ENCODE measurements around the gene GTF3C1. TPM values are rescaled to one million over a fixed set of nuclear protein-coding genes. Genes with fewer than 3 reads are reported as not detected.
"Not testable (repeated sequence)": the region's sequence is repeated elsewhere in the genome, so short reads cannot be mapped to it uniquely, and the experiment has no call there.

The GTF3C1 gene
- total and polyA plus RNA-seq, 12 donors: 51.0 to 225 (median 84.3) TPM

- Histone ChIP-seq H3K4me3 (no peak overlapping the region), H3K4me1 (replicated peaks in 1 of 2) (peaks cover 0 to 7% of the 10 kb centered on the region in 2 donors), H3K36me3 (replicated peaks in 1 of 2) (no peaks in the 10 kb centered on the region), H3K9me3 (replicated peaks in 1 of 3) (no peaks in the 10 kb centered on the region), H3K27ac (no peak overlapping the region), H3K27me3 (no peaks in the 10 kb centered on the region)
- intact Hi-C loops (cut with DNase I): no loop called here
- TF ChIP-seq CTCF (IDR thresholded peaks at IDR 0.05): no peak
- TF ChIP-seq POLR2A (IDR thresholded peaks at IDR 0.05): no peak
- 91 to 95% (median 92%) methylated on average over 7 to 8 of the region's 8 CpGs for WGBS, 4 donors
- no peak for DNase-seq
These were observed 22.0 kb upstream of the GTF3C1 start for GRCh38 chr16:27571433-27572326.

DNA sequence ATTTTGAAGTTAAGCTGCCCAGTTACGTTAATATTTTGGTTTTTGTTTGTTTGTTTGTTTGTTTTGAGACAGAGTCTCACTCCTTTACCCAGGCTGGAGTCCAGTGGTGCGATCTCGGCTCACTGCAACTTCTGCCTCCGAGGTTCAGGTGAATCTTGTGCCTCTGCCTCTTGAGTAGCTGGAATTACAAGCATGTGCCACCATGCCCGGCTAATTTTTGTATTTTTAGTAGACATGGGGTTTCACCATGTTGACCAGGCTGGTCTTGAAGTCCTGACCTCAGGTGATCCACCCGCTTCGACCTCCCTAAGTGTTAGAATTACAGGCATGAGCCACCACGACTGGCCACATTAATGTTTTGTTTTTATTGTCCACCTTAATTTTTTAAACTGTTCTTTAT lies 21.3 kb upstream of the GTF3C1 start:
- H3K27ac ChIP-seq; H3K27me3 ChIP-seq; H3K9me3 ChIP-seq (replicated peaks in 1 of 3); intact Hi-C loops (cut with DNase I); H3K4me3 ChIP-seq; H3K4me1 ChIP-seq (replicated peaks in 1 of 2); H3K36me3 ChIP-seq (replicated peaks in 1 of 2); DNase-seq: not testable (repeated sequence)
- WGBS, 4 donors: 92 to 95% (median 95%) methylated on average over 8 of the region's 8 CpGs

DNA sequence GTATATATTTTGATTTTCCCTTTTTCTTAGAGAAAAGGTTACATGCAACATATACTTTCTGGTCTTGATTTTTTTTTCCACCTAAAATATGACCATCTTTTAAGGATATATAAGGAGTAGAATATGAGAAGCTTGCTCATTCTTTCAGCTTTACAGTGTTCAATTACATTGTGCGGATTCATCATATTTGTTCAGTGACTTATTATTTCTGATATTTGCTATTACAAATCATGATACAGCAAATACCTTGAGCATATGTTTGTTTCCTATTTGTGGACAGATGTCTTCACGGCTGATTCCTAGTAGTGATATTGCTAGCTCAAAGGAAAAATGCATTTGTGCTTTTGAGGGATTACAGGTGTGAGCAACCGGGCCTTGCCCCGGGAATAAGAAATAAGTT lies 18.4 kb upstream of the GTF3C1 start:
- H3K4me3 ChIP-seq: no peak overlapping the region
- intact Hi-C loops (cut with DNase I): no loop called here
- H3K9me3 ChIP-seq (replicated peaks in 1 of 3): no peaks in the 10 kb centered on the region
- no peak for DNase-seq
- no peak for TF ChIP-seq CTCF (IDR thresholded peaks at IDR 0.05)
- TF ChIP-seq POLR2A (IDR thresholded peaks at IDR 0.05): no peak
- no peak overlapping the region for H3K27ac ChIP-seq
- WGBS, 4 donors: 94 to 99% (median 98%) methylated on average over 4 of the region's 4 CpGs
- H3K4me1 ChIP-seq (replicated peaks in 1 of 2): no peaks in the 10 kb centered on the region
- no peaks in the 10 kb centered on the region for H3K36me3 ChIP-seq (replicated peaks in 1 of 2)
- H3K27me3 ChIP-seq: no peaks in the 10 kb centered on the region

GRCh38 chr16:27566417-27566816 lies 16.7 kb upstream of the GTF3C1 start:
- Histone ChIP-seq H3K4me3 (no peak overlapping the region), H3K27ac (no peak overlapping the region), H3K4me1 (replicated peaks in 1 of 2) (no peaks in the 10 kb centered on the region), H3K36me3 (replicated peaks in 1 of 2) (no peaks in the 10 kb centered on the region), H3K9me3 (replicated peaks in 1 of 3) (no peaks in the 10 kb centered on the region), H3K27me3 (no peaks in the 10 kb centered on the region)
- TF ChIP-seq POLR2A (IDR thresholded peaks at IDR 0.05) (no peak), CTCF (IDR thresholded peaks at IDR 0.05) (no peak)
- intact Hi-C loops (cut with DNase I): no loop called here
- 79 to 86% (median 82%) methylated on average over 6 of the region's 6 CpGs for WGBS, 4 donors
- no peak for DNase-seq

DNA sequence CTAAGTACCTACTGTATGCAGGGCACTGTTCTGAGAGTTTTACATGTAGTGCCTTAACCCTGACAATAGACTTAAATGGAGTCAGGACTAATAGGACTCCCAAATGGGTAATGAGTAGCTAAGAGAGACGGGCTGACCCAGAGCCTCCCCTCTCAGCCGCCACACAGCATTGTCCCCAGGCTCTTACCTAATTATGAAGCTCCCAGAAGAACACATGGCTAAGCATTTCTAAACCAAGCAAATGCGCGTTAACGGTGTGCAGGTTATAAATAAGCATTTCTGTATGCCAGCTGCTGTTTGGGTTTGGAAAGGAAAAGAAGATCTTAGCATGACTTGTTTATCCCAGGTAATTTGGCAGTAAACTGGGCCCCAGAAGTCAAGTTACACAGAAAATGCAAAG lies 14.5 kb upstream of the GTF3C1 start:
- Histone ChIP-seq H3K4me1 (replicated peaks in 1 of 2) (no peaks in the 10 kb centered on the region), H3K4me3 (no peak overlapping the region), H3K36me3 (replicated peaks in 1 of 2) (no peaks in the 10 kb centered on the region), H3K27ac (no peak overlapping the region), H3K9me3 (replicated peaks in 1 of 3) (no peaks in the 10 kb centered on the region), H3K27me3 (no peaks in the 10 kb centered on the region)
- WGBS, 4 donors: 89 to 95% (median 91%) methylated on average over 5 of the region's 5 CpGs
- no peak for TF ChIP-seq CTCF (IDR thresholded peaks at IDR 0.05)
- TF ChIP-seq POLR2A (IDR thresholded peaks at IDR 0.05): no peak
- intact Hi-C loops (cut with DNase I): no loop called here
- DNase-seq: no peak

All from adrenal gland (tissue), 12 donors.